ENCODE results near the gene CBY3. TPM values are rescaled to one million over a fixed set of nuclear protein-coding genes. Genes with fewer than 3 reads are reported as not detected.

CBY3 gene
- total RNA-seq, 1 experiment from 2014 or later = 0.68 TPM

GRCh38 chr5:179699616-179700237 is 18.9 kb upstream of the CBY3 start:
- Histone ChIP-seq H3K9me3 (no peaks in the 10 kb centered on the region), H3K36me3 (ENCODE audit: control insufficient read depth, insufficient read depth, low read length) (peaks cover 1% of the 10 kb centered on the region), H3K27me3 (replicated peaks; ENCODE audit: control insufficient read depth, insufficient read depth, low read length) (no peaks in the 10 kb centered on the region), H3K4me3 (ENCODE audit: low read depth, low read length) (peak overlapping the region; percentile 95), H3K4me1 (peaks cover 8% of the 10 kb centered on the region)
- TF ChIP-seq, protein P1, sequence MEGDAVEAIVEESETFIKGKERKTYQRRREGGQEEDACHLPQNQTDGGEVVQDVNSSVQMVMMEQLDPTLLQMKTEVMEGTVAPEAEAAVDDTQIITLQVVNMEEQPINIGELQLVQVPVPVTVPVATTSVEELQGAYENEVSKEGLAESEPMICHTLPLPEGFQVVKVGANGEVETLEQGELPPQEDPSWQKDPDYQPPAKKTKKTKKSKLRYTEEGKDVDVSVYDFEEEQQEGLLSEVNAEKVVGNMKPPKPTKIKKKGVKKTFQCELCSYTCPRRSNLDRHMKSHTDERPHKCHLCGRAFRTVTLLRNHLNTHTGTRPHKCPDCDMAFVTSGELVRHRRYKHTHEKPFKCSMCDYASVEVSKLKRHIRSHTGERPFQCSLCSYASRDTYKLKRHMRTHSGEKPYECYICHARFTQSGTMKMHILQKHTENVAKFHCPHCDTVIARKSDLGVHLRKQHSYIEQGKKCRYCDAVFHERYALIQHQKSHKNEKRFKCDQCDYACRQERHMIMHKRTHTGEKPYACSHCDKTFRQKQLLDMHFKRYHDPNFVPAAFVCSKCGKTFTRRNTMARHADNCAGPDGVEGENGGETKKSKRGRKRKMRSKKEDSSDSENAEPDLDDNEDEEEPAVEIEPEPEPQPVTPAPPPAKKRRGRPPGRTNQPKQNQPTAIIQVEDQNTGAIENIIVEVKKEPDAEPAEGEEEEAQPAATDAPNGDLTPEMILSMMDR (IDR thresholded peaks at IDR 0.05; ENCODE audit: insufficient read depth in 1 of 2, low read depth in 1 of 2, low read length in 1 of 2, severe bottlenecking in 1 of 2, unreplicated experiment in 1 of 2) = no peak
- no peaks in the 10 kb centered on the region for H3K9me3 Mint-ChIP-seq (ENCODE audit: unreplicated experiment)
- peak in 1 of 2 experiments; percentile 24 for DNase-seq
- POLR2A ChIA-PET = interaction anchor here (0.7 kb wide), 1 partner anchor 149 kb away, joined by 6 read pairs; the partner anchor contains the start of gene RUFY1
- CTCF ChIA-PET = no interaction called here
- H3K27me3 Mint-ChIP-seq (ENCODE audit: insufficient read depth, unreplicated experiment) = no peaks in the 10 kb centered on the region
- intact Hi-C loops (cut with micrococcal nuclease; ENCODE audit: unreplicated experiment) = loop anchor here (2.0 kb wide), 1 partner anchor 141 kb away; no protein-coding TSS in a partner anchor
- peaks cover 65% of the 10 kb centered on the region for H3K36me3 Mint-ChIP-seq (ENCODE audit: insufficient read depth, unreplicated experiment)
- peak overlapping the region; percentile 99 for H3K4me3 Mint-ChIP-seq (ENCODE audit: unreplicated experiment)
- peak overlapping the region; percentile 93 for H3K27ac Mint-ChIP-seq (ENCODE audit: unreplicated experiment)
- BruUV-seq (replicated peaks) = TSS peak; percentile 60
- peaks cover 8% of the 10 kb centered on the region for H3K4me1 Mint-ChIP-seq (ENCODE audit: low read depth, unreplicated experiment)

DNA sequence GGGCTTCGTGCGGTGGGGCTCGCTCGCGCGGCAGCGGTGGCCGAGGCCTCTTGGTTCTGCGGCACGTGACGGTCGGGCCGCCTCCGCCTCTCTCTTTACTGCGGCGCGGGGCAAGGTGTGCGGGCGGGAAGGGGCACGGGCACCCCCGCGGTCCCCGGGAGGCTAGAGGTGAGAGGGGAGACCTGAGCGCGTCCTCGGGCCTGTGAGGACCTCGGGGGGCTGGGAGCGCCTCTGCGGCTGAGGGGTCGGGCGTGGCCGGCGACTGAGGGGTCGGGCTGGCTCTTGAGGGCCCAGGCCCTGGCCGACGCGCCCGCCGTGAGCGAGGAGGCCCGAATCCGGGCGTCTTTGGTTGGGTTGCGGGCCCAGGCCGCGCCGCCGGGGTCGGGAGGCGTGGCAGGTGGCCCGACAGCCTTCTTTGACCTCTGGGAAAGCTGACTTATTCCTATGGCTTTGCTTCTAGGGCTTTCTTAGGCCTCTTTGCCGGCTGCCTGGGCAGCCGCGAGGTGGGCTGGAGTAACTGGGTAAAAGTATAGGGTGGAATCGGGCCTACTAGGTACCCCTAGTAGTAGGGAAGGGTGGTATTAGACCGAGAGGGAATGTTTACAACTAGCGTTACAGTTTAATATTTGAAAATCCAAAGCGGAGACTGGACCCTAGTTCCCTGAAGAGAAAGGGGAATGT is 18.2 kb upstream of the CBY3 start, which contains the start of gene CANX:
CANX (plus strand) TSS at position 33 of the 681 bp plus-strand sequence. CDS start 6,715 bp downstream, outside the sequence.
- CTCF ChIA-PET = no interaction called here
- Histone ChIP-seq H3K9me3 (no peaks in the 10 kb centered on the region), H3K4me3 (ENCODE audit: low read depth, low read length) (peak within 1 kb of the TSS; percentile 95), H3K4me1 (peaks cover 8% of the 10 kb centered on the region), H3K36me3 (ENCODE audit: control insufficient read depth, insufficient read depth, low read length) (peaks cover 1% of the 10 kb centered on the region), H3K27me3 (replicated peaks; ENCODE audit: control insufficient read depth, insufficient read depth, low read length) (no peaks in the 10 kb centered on the region)
- Mint-ChIP-seq H3K36me3 (ENCODE audit: insufficient read depth, unreplicated experiment) (peaks cover 58% of the 10 kb centered on the region), H3K27ac (ENCODE audit: unreplicated experiment) (peak within 1 kb of the TSS; percentile 93), H3K9me3 (ENCODE audit: unreplicated experiment) (no peaks in the 10 kb centered on the region), H3K4me1 (ENCODE audit: low read depth, unreplicated experiment) (peaks cover 8% of the 10 kb centered on the region), H3K4me3 (ENCODE audit: unreplicated experiment) (peak within 1 kb of the TSS; percentile 99), H3K27me3 (ENCODE audit: insufficient read depth, unreplicated experiment) (no peaks in the 10 kb centered on the region)
- intact Hi-C loops (cut with micrococcal nuclease; ENCODE audit: unreplicated experiment) = loop anchor here (1.0 to 2.0 kb wide), 4 partner anchors 21 to 140 kb away; partner anchors contain the start of genes HNRNPH1 and MAML1
- no TSS peak for BruUV-seq (replicated peaks)
- TF ChIP-seq, protein P1 (IDR thresholded peaks at IDR 0.05; ENCODE audit: insufficient read depth in 1 of 2, low read depth in 1 of 2, low read length in 1 of 2, severe bottlenecking in 1 of 2, unreplicated experiment in 1 of 2) = no peak
- POLR2A ChIA-PET = no interaction called here
- no peak for DNase-seq

All from Caco-2 (cell line).